Measurements from ENCODE around the gene GSK3B. TPM values are rescaled to one million over a fixed set of nuclear protein-coding genes. Genes with fewer than 3 reads are reported as not detected.

GSK3B gene
- total RNA-seq, 2 experiments from 2014 or later = 38.3 to 39.5 TPM

DNA sequence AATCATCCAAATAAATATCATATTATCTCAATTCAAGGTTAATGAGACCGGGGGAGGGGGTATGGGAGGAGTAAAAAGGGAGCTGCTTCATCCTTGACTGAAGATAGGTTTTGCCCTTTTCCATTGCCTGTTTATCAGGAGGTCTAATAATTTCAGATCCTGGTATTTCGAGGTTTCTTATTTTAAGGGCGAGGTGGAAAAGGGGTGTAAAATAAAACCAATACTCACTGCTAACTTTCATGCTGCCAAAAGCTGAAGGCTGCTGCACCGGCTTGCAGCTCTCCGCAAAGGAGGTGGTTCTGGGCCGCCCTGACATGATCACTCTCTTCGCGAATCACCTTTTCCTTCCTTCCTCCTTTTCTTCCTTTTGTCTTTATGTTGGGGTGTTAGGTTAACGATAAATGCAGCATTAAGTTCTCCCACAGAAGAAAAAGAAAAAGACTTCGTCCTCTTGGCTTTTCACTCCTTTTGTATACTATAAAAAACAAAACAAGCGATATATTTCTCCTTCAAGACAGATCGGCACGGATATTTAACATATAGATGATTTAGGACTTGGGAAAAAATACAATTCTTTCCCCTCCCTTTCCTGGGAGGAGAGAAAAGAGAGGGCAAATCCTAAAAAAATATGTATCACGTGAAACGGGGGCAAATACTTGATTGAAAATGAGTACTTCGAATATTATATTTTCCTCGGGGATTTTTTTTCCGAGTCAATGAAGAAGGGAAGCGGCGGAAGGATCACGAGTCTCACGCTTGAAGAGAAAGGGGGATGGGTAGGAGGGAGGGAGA is 932 bp downstream of the GSK3B start:
- DNase-seq = peak; percentile 24
- Mint-ChIP-seq H3K27ac (no peak overlapping the region), H3K9me3 (peaks cover 3% of the 10 kb centered on the region), H3K4me1 (peaks cover 28% of the 10 kb centered on the region), H3K36me3 (ENCODE audit: low read depth) (peaks cover 17% of the 10 kb centered on the region), H3K27me3 (no peaks in the 10 kb centered on the region), H3K4me3 (no peak overlapping the region)
- ChIA-PET CTCF (no interaction called here), POLR2A (interaction anchor here (0.5 to 1.0 kb wide), 3 partner anchors 54 to 271 kb away, joined by 3 to 11 read pairs (median 4); no protein-coding TSS in a partner anchor)

DNA sequence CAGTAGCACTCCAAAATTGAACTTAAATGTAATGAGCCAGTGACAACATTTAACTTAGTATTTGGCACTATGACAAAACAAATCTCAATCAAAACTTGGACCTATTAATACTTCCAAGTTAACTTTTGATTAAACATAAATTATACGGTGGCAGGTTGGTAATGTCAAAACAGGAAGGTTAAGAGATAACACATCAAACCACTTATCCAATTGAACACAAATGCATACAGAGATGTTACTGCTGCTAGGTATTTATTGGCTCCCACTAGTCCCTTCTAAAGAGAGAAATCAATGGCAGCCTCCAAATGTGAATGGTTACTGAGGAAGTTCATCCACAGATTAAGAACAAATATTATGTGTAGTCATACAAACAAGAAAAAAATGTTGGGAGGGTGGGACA is 1.8 kb downstream of the GSK3B start:
- ChIA-PET CTCF (no interaction called here), POLR2A (interaction anchor here (0.8 kb wide), 1 partner anchor 272 kb away, joined by 3 read pairs; no protein-coding TSS in a partner anchor)
- peaks cover 27% of the 10 kb centered on the region for H3K4me1 Mint-ChIP-seq
- H3K4me3 Mint-ChIP-seq = no peak overlapping the region
- DNase-seq = no peak
- H3K27me3 Mint-ChIP-seq = no peaks in the 10 kb centered on the region
- H3K36me3 Mint-ChIP-seq (ENCODE audit: low read depth) = peaks cover 17% of the 10 kb centered on the region
- H3K27ac Mint-ChIP-seq = no peak overlapping the region
- H3K9me3 Mint-ChIP-seq = peaks cover 3% of the 10 kb centered on the region

DNA sequence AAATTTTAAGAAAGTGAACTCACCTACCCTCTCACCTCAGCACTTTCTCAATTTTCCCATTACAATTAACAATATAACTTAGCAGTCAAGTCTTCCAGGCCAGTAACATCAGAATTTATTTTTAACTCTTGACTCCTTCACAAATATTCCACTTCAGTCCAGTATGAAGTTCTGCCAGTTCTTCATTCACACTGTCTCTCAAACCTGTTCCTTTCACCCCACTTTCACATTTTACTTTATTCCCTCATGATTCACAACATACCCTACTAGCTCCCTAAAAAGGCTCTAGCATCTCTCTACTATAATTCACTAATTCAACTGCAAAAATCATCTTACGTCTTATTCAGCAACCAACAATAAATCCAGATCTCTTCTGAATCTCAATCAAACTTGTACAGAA is 3.8 kb downstream of the GSK3B start:
- H3K9me3 Mint-ChIP-seq = peaks cover 3% of the 10 kb centered on the region
- POLR2A ChIA-PET = interaction anchor here (0.6 kb wide), 1 partner anchor 256 kb away, joined by 4 read pairs; no protein-coding TSS in a partner anchor
- CTCF ChIA-PET = no interaction called here

DNA sequence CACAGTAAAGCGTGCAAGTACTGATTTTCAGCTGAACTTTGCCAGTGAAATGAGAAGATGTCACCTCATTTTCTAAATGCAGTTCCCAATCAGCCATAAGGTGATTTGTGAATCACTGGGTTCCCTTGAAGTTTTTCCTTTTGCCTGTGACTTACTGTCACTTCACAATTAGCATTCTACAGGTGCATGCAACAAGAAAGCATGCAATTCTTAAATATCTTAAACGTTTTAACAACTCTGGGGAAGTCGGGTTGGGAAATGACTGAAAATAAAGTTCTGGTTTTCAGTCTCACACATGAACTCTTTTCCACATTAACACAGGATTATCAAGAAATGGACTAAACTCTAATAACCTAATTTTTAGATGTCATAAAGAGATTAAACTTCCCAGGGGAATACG is 5.2 kb downstream of the GSK3B start:
- Mint-ChIP-seq H3K4me1 (peaks cover 22% of the 10 kb centered on the region), H3K4me3 (no peak overlapping the region), H3K27ac (no peak overlapping the region), H3K36me3 (ENCODE audit: low read depth) (peaks cover 20% of the 10 kb centered on the region), H3K9me3 (peaks cover 3% of the 10 kb centered on the region), H3K27me3 (no peaks in the 10 kb centered on the region)
- CTCF ChIA-PET = interaction anchor here (0.6 to 1.3 kb wide), 3 partner anchors 10 to 226 kb away, joined by 3 read pairs; no protein-coding TSS in a partner anchor
- POLR2A ChIA-PET = no interaction called here
- no peak for DNase-seq

More for the DNA sequence above, 3.8 kb downstream of the GSK3B start:
- Mint-ChIP-seq H3K4me3 (no peak overlapping the region), H3K27ac (no peak overlapping the region), H3K36me3 (ENCODE audit: low read depth) (peaks cover 18% of the 10 kb centered on the region), H3K27me3 (no peaks in the 10 kb centered on the region), H3K4me1 (peaks cover 20% of the 10 kb centered on the region)
- no peak for DNase-seq

DNA sequence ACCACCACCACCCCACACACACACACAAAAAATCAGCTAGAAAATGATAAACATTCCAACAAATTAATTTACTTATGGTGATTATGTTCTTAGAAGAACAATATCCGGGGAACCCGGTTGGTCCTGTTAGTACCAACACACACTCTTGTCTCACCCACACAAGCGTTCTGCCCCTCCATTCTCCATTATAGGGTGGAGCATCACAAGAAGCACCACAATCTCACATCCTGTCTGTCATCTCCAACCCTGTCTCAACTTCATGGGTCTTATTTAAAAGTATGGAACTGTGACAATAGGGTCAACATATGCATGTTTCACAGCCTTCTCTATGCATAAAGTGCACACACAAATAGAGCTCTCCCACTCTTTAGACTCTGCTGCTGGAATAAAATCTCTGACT is 5.6 kb downstream of the GSK3B start:
- ChIA-PET POLR2A (no interaction called here), CTCF (interaction anchor here (0.6 to 1.3 kb wide), 3 partner anchors 10 to 226 kb away, joined by 3 read pairs; no protein-coding TSS in a partner anchor)
- no peak for DNase-seq
- Mint-ChIP-seq H3K9me3 (peaks cover 3% of the 10 kb centered on the region), H3K27me3 (no peaks in the 10 kb centered on the region), H3K27ac (no peak overlapping the region), H3K4me1 (peaks cover 24% of the 10 kb centered on the region), H3K4me3 (no peak overlapping the region), H3K36me3 (ENCODE audit: low read depth) (peaks cover 21% of the 10 kb centered on the region)

DNA sequence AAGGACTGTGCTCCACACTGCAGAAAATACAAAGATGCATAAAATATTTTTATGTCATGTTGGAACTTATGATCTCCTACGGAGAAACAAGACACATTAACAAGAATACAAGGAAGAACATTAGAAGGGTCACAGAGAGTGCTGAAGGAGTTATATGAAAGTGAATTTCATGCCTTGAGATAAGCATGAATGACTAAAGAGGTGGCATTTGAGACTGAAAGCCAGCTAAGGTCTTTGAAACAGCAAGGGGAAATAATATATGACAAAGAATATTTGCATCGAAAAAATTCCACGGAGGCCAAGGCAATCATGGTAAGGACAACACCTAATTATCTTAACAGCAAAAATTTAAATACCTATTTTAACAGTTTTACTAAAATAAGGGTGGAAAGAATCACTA is 12.5 kb downstream of the GSK3B start:
- H3K36me3 Mint-ChIP-seq (ENCODE audit: low read depth) = peaks cover 40% of the 10 kb centered on the region
- no peak overlapping the region for H3K4me3 Mint-ChIP-seq
- ChIA-PET CTCF (no interaction called here), POLR2A (no interaction called here)
- H3K27ac Mint-ChIP-seq = no peak overlapping the region
- no peak for DNase-seq
- no peaks in the 10 kb centered on the region for H3K27me3 Mint-ChIP-seq
- no peaks in the 10 kb centered on the region for H3K9me3 Mint-ChIP-seq
- peaks cover 37% of the 10 kb centered on the region for H3K4me1 Mint-ChIP-seq

DNA sequence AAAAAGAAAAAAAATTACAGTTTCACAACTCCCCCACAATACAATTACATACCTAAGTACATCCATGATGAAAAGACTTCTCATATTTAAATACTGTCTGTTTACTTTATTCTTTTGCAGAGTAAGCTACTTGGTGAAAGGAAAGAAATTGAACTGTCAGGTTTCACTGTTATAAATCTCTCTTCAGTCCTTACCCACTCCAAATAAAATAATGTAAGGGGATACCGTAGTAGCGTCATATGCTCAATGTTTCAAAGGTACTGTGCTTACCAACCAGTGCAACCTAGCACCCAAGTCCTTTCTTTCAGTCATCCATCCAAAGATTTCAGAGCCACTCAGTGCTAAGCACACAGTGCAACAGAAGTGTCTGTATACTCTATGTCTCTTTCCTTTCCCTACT is 13.4 kb downstream of the GSK3B start:
- Mint-ChIP-seq H3K4me1 (peaks cover 37% of the 10 kb centered on the region), H3K27ac (no peak overlapping the region), H3K27me3 (no peaks in the 10 kb centered on the region), H3K9me3 (peaks cover 5% of the 10 kb centered on the region), H3K36me3 (ENCODE audit: low read depth) (peaks cover 41% of the 10 kb centered on the region), H3K4me3 (no peak overlapping the region)
- ChIA-PET POLR2A (no interaction called here), CTCF (no interaction called here)
- no peak for DNase-seq

DNA sequence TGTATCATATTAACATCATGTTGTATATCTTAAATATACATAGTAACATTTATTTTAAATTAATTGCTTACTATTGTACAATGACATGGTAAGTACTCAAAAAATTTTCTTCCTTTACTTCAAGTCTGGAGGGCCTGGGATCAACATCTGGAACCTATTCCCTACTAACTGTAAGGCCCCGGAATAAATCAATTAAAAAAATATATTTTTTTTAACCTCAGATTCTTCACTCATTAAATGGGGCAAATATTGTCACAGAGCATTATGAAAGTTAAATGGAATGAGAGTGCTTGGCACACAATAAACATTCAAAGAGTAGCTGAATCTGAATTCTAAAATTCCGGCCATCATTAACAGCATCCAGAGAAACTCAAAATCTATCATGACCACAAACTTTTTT is 16.5 kb downstream of the GSK3B start:
- Mint-ChIP-seq H3K27ac (no peak overlapping the region), H3K27me3 (no peaks in the 10 kb centered on the region), H3K36me3 (ENCODE audit: low read depth) (peaks cover 48% of the 10 kb centered on the region), H3K4me1 (peaks cover 44% of the 10 kb centered on the region), H3K9me3 (peaks cover 10% of the 10 kb centered on the region), H3K4me3 (no peak overlapping the region)
- no peak for DNase-seq
- ChIA-PET POLR2A (no interaction called here), CTCF (no interaction called here)

DNA sequence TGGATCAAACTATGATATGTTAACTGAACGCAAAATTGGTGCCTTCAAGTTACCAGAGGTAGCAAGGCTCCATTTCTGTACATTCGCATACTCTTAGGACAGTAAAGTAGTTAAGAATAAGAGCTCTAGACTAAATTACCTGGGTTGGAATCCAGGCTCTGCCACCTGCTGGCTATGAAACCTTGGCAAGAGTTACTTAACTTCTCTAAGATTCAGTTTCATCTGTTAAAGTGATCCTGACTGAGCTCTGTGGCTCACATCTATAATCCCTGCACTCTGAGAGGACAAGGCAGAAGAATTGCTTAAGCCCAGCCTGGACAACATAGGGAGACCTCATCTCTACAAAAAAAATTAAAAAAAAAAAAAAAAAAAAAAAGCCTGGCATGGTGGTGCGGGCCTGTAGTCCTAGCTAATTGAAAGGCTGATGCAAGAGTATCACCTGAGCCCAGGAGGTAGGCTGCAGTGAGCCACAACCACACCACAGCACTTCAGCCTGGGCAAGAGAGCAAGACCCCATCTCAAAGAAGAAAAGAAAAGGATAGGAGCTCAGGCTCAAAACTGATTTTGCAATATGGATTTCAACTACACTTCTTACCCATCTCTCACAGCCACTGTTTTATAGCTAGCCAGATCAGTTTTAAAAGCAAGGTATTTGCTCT is 21.3 kb downstream of the GSK3B start:
- no peak overlapping the region for H3K27ac Mint-ChIP-seq
- no peaks in the 10 kb centered on the region for H3K27me3 Mint-ChIP-seq
- H3K9me3 Mint-ChIP-seq = peaks cover 10% of the 10 kb centered on the region
- H3K4me1 Mint-ChIP-seq = peaks cover 23% of the 10 kb centered on the region
- DNase-seq = no peak
- H3K36me3 Mint-ChIP-seq (ENCODE audit: low read depth) = peaks cover 29% of the 10 kb centered on the region
- ChIA-PET POLR2A (no interaction called here), CTCF (no interaction called here)
- no peak overlapping the region for H3K4me3 Mint-ChIP-seq

DNA sequence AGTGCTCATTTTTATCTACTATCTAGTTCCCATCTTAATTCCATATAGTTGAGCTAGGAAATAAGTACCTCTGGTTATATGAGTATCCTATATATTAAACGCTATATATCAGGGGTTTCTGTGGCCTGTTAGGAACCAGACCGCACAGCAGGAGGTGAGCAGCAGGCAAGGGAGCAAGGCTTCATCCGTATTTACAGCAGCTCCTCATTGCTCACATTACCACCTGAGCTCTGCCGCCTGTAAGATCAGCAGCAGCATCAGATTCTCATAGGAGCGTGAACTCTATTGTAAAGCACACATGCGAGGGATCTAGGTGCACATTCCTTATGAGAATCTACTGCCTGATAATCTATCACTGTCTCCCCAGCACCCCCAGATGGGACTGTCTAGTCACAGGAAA is 23.0 kb downstream of the GSK3B start:
- Mint-ChIP-seq H3K4me3 (no peak overlapping the region), H3K27me3 (no peaks in the 10 kb centered on the region), H3K4me1 (peaks cover 18% of the 10 kb centered on the region), H3K36me3 (ENCODE audit: low read depth) (peaks cover 36% of the 10 kb centered on the region), H3K9me3 (peaks cover 9% of the 10 kb centered on the region), H3K27ac (no peak overlapping the region)
- no peak for DNase-seq
- ChIA-PET CTCF (interaction anchor here (0.8 to 1.3 kb wide), 2 partner anchors 17 to 24 kb away, joined by 3 read pairs; no protein-coding TSS in a partner anchor), POLR2A (no interaction called here)

DNA sequence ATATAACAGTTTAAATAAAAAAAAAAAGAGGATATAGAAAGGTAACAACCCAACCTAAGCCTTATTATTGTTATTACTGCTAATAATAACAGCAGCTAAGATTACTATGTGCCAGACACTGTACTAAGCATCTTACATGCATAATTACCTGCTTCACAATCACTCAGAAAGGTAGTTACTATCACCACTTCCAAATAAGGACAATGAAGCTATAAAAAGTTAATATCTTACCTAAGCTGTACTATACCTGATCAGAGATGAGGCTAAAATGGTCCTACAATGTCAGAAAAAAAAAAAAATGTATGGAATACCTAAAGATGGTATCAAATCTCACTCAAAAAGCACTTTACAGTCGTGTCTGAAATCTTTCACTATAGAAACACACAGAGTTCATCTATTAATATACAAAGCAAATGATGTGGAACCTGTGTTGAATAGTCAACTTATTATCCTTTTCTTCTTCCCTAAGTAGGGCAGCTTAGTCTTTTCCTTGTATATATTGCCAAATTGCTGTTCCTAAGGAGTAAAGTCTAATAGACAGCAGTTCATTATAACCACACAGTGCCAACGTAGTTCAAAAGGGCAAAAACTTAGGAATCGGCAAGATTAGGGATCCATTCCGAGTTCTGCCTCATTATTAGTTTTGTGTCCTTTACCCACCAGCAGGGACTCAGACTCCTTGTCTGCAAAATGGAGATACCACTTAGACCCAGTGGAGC is 23.8 kb downstream of the GSK3B start:
- H3K4me1 Mint-ChIP-seq = peaks cover 16% of the 10 kb centered on the region
- DNase-seq = no peak
- POLR2A ChIA-PET = no interaction called here
- peaks cover 3% of the 10 kb centered on the region for H3K9me3 Mint-ChIP-seq
- no peaks in the 10 kb centered on the region for H3K27me3 Mint-ChIP-seq
- peaks cover 32% of the 10 kb centered on the region for H3K36me3 Mint-ChIP-seq (ENCODE audit: low read depth)
- no peak overlapping the region for H3K27ac Mint-ChIP-seq
- CTCF ChIA-PET = interaction anchor here (0.6 to 1.3 kb wide), 2 partner anchors 18 to 200 kb away, joined by 3 to 4 read pairs; no protein-coding TSS in a partner anchor
- no peak overlapping the region for H3K4me3 Mint-ChIP-seq

DNA sequence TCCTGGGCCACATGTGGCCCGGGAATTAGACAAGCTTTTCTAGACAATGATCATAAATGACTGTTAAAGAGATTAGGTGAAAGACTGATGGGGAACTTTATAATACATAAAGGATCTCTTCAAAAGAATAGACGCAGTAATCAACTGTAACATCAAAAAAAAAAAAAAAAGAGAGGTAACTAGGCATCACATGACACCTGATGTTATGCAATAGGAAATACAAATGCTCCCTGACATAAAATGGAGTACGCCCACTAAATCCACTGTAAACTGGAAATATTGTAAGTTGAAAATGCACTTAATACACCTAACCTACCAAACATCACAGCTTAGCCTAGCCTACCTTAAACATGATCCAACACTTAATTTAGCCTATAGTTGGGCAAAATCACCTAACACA is 27.2 kb downstream of the GSK3B start:
- ChIA-PET POLR2A (interaction anchor here (0.7 kb wide), 1 partner anchor 1128 kb away, joined by 5 read pairs; no protein-coding TSS in a partner anchor), CTCF (interaction anchor here (0.6 to 1.1 kb wide), 2 partner anchors 14 to 292 kb away, joined by 3 read pairs; no protein-coding TSS in a partner anchor)
- H3K36me3 Mint-ChIP-seq (ENCODE audit: low read depth) = peaks cover 21% of the 10 kb centered on the region
- no peak overlapping the region for H3K4me3 Mint-ChIP-seq
- H3K27me3 Mint-ChIP-seq = no peaks in the 10 kb centered on the region
- no peak for DNase-seq
- H3K9me3 Mint-ChIP-seq = no peaks in the 10 kb centered on the region
- H3K4me1 Mint-ChIP-seq = peaks cover 8% of the 10 kb centered on the region
- no peak overlapping the region for H3K27ac Mint-ChIP-seq
